ENCODE data around the gene DEFB116. TPM values are rescaled to one million over a fixed set of nuclear protein-coding genes. Genes with fewer than 3 reads are reported as not detected.
"Not testable (repeated sequence)": the region's sequence is repeated elsewhere in the genome, so short reads cannot be mapped to it uniquely, and the experiment has no call there.

The DEFB116 gene
- not detected for polyA plus RNA-seq (ENCODE audit: insufficient read length)

DNA sequence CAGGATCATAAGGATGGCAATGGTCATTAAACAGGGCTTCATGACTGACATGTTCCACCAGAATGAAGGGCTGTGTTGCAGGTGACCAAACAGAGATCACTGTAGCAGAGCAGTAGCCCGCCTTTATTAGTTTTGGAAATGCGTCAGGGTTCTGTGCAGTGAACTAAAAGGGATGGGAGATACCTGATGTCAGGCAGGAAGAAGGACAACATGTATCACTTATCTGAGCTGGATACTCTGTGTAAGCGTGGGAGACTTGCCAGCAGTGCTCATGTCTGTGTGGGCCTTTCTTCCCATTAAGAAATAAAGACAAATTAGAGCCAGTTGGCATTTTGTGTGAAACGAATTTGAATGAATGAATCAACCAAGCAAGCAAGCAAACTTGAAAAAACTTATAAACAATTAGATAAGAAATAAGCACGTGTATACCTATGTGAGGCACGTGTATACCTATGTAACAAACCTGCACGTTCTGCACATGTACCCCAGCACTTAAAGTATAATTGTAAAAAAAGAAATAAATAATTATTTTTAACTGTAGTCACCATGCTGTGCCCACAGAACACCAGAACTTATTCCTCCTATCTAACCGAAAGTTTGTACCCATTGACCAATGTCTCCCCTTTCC is at the start of gene DEFB116:
TSS of gene DEFB116 (minus strand) at position 51 of the 628 bp plus-strand sequence. CDS start at position 51, 0 bp downstream.
- DNase-seq (ENCODE audit: low read depth), result no peak

GRCh38 chr20:31355981-31356380 is 47.6 kb upstream of the DEFB116 start:
- DNase-seq (ENCODE audit: low read depth), result no peak

DNA sequence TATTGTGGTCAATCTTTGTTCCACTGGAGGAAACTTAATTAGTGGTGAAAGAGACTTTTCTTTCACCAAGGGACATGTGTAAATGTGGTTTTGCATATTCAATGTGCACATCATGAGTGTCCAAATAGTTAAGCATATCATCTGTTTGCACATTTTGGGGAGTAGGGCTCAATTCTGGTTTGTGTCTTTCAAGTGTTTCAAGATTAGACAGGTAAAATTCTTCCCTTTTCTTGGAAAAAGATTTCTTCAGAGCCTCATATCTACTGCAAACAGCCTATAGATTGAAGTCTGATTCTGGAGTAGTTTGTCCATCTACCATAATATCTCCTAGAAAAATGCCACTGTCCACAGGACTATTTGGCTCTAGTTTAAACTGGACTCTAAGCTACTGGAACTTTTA is 33.1 kb upstream of the DEFB116 start:
- no peak for DNase-seq (ENCODE audit: low read depth)

GRCh38 chr20:31330893-31331292 is 22.5 kb upstream of the DEFB116 start:
- no peak for DNase-seq (ENCODE audit: low read depth)

- no peak for DNase-seq (ENCODE audit: low read depth)
Observed at GRCh38 chr20:31322504-31322903, 14.1 kb upstream of the DEFB116 start.

DNA sequence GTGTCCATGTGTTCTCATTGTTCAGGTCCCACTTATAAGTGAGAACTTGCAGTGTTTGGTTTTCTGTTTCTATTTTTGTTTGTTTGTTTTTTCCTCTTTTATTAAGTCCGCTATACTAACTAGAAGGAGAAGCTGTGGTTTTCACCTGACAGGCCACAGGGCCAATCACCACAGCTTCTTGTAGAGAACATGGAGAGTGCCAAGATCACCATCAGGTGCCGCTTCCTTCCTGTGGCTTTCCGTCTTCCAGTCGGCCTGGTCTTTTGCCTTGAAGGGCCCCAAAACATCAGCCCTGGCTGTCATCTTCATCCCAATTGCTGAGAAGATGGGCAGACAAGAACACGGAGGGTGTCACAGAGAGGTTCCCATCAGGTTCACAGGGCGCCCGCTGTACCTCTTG is 23.4 kb downstream of the DEFB116 start:
- DNase-seq (ENCODE audit: low read depth), result not testable (repeated sequence)

DNA sequence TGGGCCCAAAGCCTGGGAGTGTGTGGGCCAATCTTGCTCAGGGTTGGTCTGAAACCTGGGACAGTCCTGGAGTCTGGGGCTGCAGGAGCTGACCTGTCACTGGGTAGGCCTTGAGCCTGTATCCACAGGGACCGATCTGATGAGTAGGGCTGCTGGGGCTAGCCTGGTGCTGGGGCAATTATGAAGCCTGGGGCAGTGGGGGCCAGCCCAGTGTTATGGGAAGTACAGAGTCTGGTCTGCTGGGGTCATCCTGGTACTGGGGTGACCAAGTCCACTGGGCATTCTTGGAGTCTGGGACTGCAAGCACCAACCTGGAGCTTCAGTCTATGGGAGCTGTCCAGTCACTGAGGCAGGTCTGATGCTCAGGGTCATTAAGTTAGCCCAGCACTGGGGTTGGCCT is 30.2 kb downstream of the DEFB116 start:
- no peak for DNase-seq (ENCODE audit: low read depth)

DNA sequence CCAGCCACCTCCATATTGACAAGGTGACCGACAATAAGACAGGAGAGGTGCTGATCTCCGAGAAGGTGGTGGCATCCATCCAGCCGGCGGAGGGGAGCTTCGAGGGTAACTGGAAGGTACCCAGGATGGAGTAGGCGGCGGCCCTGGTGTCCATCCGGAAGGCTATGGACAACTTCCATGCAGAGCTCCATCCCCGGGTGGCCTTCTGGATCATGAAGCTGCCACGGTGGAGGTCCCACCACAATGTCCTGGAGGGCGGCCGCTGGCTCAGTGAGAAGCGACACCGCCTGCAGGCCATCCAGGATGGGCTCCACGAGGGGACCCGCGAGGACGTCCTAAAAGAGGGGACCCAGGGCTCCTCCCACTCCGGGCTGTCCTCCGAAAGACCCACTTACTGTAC is 33.9 kb downstream of the DEFB116 start:
- DNase-seq (ENCODE audit: low read depth), result no peak

GRCh38 chr20:31260326-31260932 is 48.0 kb downstream of the DEFB116 start:
- no peak for DNase-seq (ENCODE audit: low read depth)

GRCh38 chr20:31257364-31257763 is 51.0 kb downstream of the DEFB116 start, which contains the start of gene DEFB115:
Gene DEFB115, plus strand, starts transcription at chr20:31257664. Its CDS starts 0 bp downstream, at chr20:31257664.
- DNase-seq (ENCODE audit: low read depth), result no peak

GRCh38 chr20:31256959-31257358 is 51.4 kb downstream of the DEFB116 start:
- no peak for DNase-seq (ENCODE audit: low read depth)

Other genes with a start within 250 kb of the DEFB116 start
- not detected for gene DEFB115, start 50.9 kb downstream of the DEFB116 start, polyA plus RNA-seq (ENCODE audit: insufficient read length)
- not detected for gene DEFB118, start 60.0 kb upstream of the DEFB116 start, polyA plus RNA-seq (ENCODE audit: insufficient read length)
- not detected for gene DEFB119, start 82.0 kb upstream of the DEFB116 start, polyA plus RNA-seq (ENCODE audit: insufficient read length)
- not detected for gene DEFB121, start 97.6 kb upstream of the DEFB116 start, polyA plus RNA-seq (ENCODE audit: insufficient read length)
- gene DEFB123, start 132.0 kb upstream of the DEFB116 start, polyA plus RNA-seq (ENCODE audit: insufficient read length), result not detected
- 1.3 TPM for gene DEFB124, start 166.5 kb upstream of the DEFB116 start, polyA plus RNA-seq (ENCODE audit: insufficient read length)
- 5.8 TPM for gene REM1, start 166.7 kb upstream of the DEFB116 start, polyA plus RNA-seq (ENCODE audit: insufficient read length)
- gene HM13, start 205.9 kb upstream of the DEFB116 start, polyA plus RNA-seq (ENCODE audit: insufficient read length), result 73.3 TPM

Measured in forelimb muscle (tissue), 1 donor.